OCI-LY7 (cell line): ENCODE results near the gene CABP4. TPM values are rescaled to one million over a fixed set of nuclear protein-coding genes. Genes with fewer than 3 reads are reported as not detected.
A peak's percentile ranks its signal among the peaks of the same experiment; 100 is the strongest.

Experiments
- BruUV-seq: library from RNA; stranded (reverse); fragments of 400-500 nt; replicated peaks from 2 replicates; lab custom pipeline; 2021; lab: Mats Ljungman, UMichigan
- CTCF ChIA-PET: fragments of 300-600 bp; sonication (Branson Sonifier 250); formaldehyde crosslinking; loops from one replicate; lab custom pipeline; 2022; ENCODE audit warnings: antibody characterized with exemption; ENCODE audit not compliant: unreplicated experiment; lab: Charles Lee
- POLR2A ChIA-PET: fragments of 300-600 bp; sonication (Branson Sonifier 250); formaldehyde crosslinking; loops from one replicate; lab custom pipeline; 2022; ENCODE audit warnings: antibody characterized with exemption; lab: Charles Lee
- DNase-seq: peaks from one replicate; pipeline ENCODE4 v3.0.0-alpha.2; 2015; ENCODE audit warnings: low spot score
- H2AFZ ChIP-seq: fragments of 200-600 bp; sonication (generic), shearing (Covaris generic); 2 replicates; pipeline ENCODE4 v1.6.1; 2014; ENCODE audit warnings: mild to moderate bottlenecking, antibody characterized with exemption, low read length, moderate library complexity
- H3K27ac ChIP-seq: fragments of 200-600 bp; sonication (generic); 2 replicates; pipeline ENCODE4 v1.5.1; 2014; ENCODE audit warnings: mixed run types, low read depth, mild to moderate bottlenecking, moderate library complexity, low read length, inconsistent platforms; ENCODE audit not compliant: poor library complexity, severe bottlenecking
- H3K36me3 ChIP-seq: fragments of 200-600 bp; sonication (generic); 2 replicates; pipeline ENCODE4 v1.6.1; 2014; ENCODE audit warnings: mild to moderate bottlenecking, antibody characterized with exemption, low read length, moderate library complexity, mixed read lengths; ENCODE audit not compliant: insufficient read depth
- H3K4me1 ChIP-seq: fragments of 200-600 bp; sonication (generic); 2 replicates; pipeline ENCODE4 v1.5.1; 2014; ENCODE audit warnings: mild to moderate bottlenecking, low read length; ENCODE audit not compliant: insufficient read depth, poor library complexity, severe bottlenecking
- H3K4me2 ChIP-seq: fragments of 200-600 bp; sonication (generic); 2 replicates; pipeline ENCODE4 v1.6.1; 2014; ENCODE audit warnings: mild to moderate bottlenecking, low read length
- H3K4me3 ChIP-seq: fragments of 200-600 bp; sonication (generic); 2 replicates; pipeline ENCODE4 v1.5.1; 2014; ENCODE audit warnings: mild to moderate bottlenecking, low read depth, low read length; ENCODE audit not compliant: poor library complexity, severe bottlenecking
- H3K79me2 ChIP-seq: fragments of 200-600 bp; sonication (generic); 2 replicates; pipeline ENCODE4 v1.6.1; 2016; ENCODE audit warnings: low read depth, mild to moderate bottlenecking, low read length, moderate library complexity, mixed read lengths; ENCODE audit not compliant: insufficient read depth
- H3K9me2 ChIP-seq: fragments of 200-600 bp; sonication (generic); 2 replicates; pipeline ENCODE4 v1.6.1; 2016; ENCODE audit warnings: mild to moderate bottlenecking, low read length, mixed read lengths; ENCODE audit not compliant: insufficient read depth
- H3K9me3 ChIP-seq: fragments of 200-600 bp; sonication (generic); 2 replicates; pipeline ENCODE4 v1.6.1; 2014; ENCODE audit warnings: mild to moderate bottlenecking, mixed run types, low read length, mixed read lengths
- H4K20me1 ChIP-seq: fragments of 200-600 bp; sonication (generic); 2 replicates; pipeline ENCODE4 v1.6.1; 2014; ENCODE audit warnings: mild to moderate bottlenecking, antibody characterized with exemption, low read length, moderate library complexity, mixed read lengths; ENCODE audit not compliant: insufficient read depth
- CTCF ChIP-seq: fragments of 200-600 bp; sonication (generic); conservative IDR thresholded peaks from 2 replicates; pipeline ENCODE4 v1.5.1; 2014; ENCODE audit warnings: mild to moderate bottlenecking, antibody characterized with exemption, low read length, moderate library complexity, mixed read lengths
- EZH2phosphoT487 ChIP-seq: fragments of 200-600 bp; sonication (generic); IDR thresholded peaks from 2 replicates; pipeline ENCODE4 v1.6.1; 2018; ENCODE audit warnings: low read depth, borderline replicate concordance, mild to moderate bottlenecking, mixed run types, antibody characterized with exemption, low read length, moderate library complexity, mixed read lengths
- intact Hi-C: fragments of 100-400 bp; cut with micrococcal nuclease; formaldehyde crosslinking; loops from one replicate; pipeline ENCODE4 v1.10.0; 2022; ENCODE audit not compliant: unreplicated experiment
- total RNA-seq, 2 experiments: library from RNA; depleted of rRNA in 1 of 2; stranded (reverse); fragments of >200 nt in 1 of 2; shearing (Covaris generic) in 1 of 2; gene quantifications; 2 replicates each; pipeline ENCODE4 v1.2.3, GENCODE V29; 2014 to 2022

Gene CABP4
- total RNA-seq, 2 experiments from 2014 or later = 3.0 to 11.5 TPM

- ChIA-PET POLR2A (interaction anchor here (0.6 to 2.2 kb wide), 4 partner anchors 12 to 27 kb away, joined by 4 to 15 read pairs (median 8); partner anchors contain the start of genes PPP1CA, PTPRCAP and TBC1D10C), CTCF (interaction anchor here (0.6 kb wide), 1 partner anchor 211 kb away, joined by 3 read pairs; no protein-coding TSS in a partner anchor)
- H3K4me2 ChIP-seq = peak overlapping the region; percentile 79
- no peaks in the 10 kb centered on the region for H3K9me3 ChIP-seq
- intact Hi-C loops = loop anchor here (5.0 kb wide), 1 partner anchor 88 kb away; the partner anchor contains the start of genes CDK2AP2 and PITPNM1
- no peaks in the 10 kb centered on the region for H3K36me3 ChIP-seq
- BruUV-seq = TSS peak; percentile 62
- no peaks in the 10 kb centered on the region for H3K9me2 ChIP-seq
- peaks cover 50% of the 10 kb centered on the region for H3K4me1 ChIP-seq
- no peaks in the 10 kb centered on the region for H4K20me1 ChIP-seq
- peak overlapping the region; percentile 31 for H3K4me3 ChIP-seq
- H3K79me2 ChIP-seq = no peaks in the 10 kb centered on the region
- DNase-seq = no peak
- H3K27ac ChIP-seq = no peak overlapping the region
- no peak for TF ChIP-seq CTCF
- H2AFZ ChIP-seq = peak overlapping the region; percentile 6; the same call in 1 of the 2 replicates
These were observed 35.7 kb upstream of the CABP4 start for GRCh38 chr11:67419325-67420049.

- Histone ChIP-seq H3K27ac (no peak overlapping the region), H3K9me3 (no peaks in the 10 kb centered on the region), H2AFZ (no peak overlapping the region), H3K9me2 (no peaks in the 10 kb centered on the region), H3K36me3 (no peaks in the 10 kb centered on the region), H4K20me1 (no peaks in the 10 kb centered on the region), H3K4me1 (peaks cover 50% of the 10 kb centered on the region), H3K79me2 (no peaks in the 10 kb centered on the region), H3K4me2 (peak overlapping the region; percentile 79), H3K4me3 (peak overlapping the region; percentile 68)
- intact Hi-C loops = loop anchor here (5.0 kb wide), 1 partner anchor 87 kb away; the partner anchor contains the start of genes CDK2AP2 and PITPNM1
- CTCF ChIA-PET = interaction anchor here (0.6 kb wide), 2 partner anchors 13 to 210 kb away, joined by 3 read pairs; no protein-coding TSS in a partner anchor
- BruUV-seq = no TSS peak
- POLR2A ChIA-PET = interaction anchor here (0.6 to 2.1 kb wide), 4 partner anchors 13 to 27 kb away, joined by 4 to 15 read pairs (median 6); partner anchors contain the start of genes PPP1CA, PTPRCAP and TBC1D10C
- no peak for DNase-seq
- TF ChIP-seq CTCF (no peak), EZH2phosphoT487 (no peak)
These were observed 35.0 kb upstream of the CABP4 start for GRCh38 chr11:67420147-67420645.
